ENCODE data around the gene TMEM242.

The TMEM242 gene

GRCh38 chr6:157294654-157295053 is 28.7 kb downstream of the TMEM242 start:
- no peak for DNase-seq (ENCODE audit: low spot score)
- no peak for TF ChIP-seq CTCF (IDR thresholded peaks at IDR 0.05; ENCODE audit: extremely low read depth, missing control alignments)

GRCh38 chr6:157293780-157294179 is 29.5 kb downstream of the TMEM242 start:
- no peak for TF ChIP-seq CTCF (IDR thresholded peaks at IDR 0.05; ENCODE audit: extremely low read depth, missing control alignments)
- DNase-seq (ENCODE audit: low spot score) = no peak

GRCh38 chr6:157292202-157292601 is 31.1 kb downstream of the TMEM242 start:
- no peak for DNase-seq (ENCODE audit: low spot score)
- TF ChIP-seq CTCF (IDR thresholded peaks at IDR 0.05; ENCODE audit: extremely low read depth, missing control alignments) = no peak

GRCh38 chr6:157291356-157291755 is 32.0 kb downstream of the TMEM242 start:
- no peak for TF ChIP-seq CTCF (IDR thresholded peaks at IDR 0.05; ENCODE audit: extremely low read depth, missing control alignments)
- DNase-seq (ENCODE audit: low spot score) = no peak

GRCh38 chr6:157290797-157291196 is 32.5 kb downstream of the TMEM242 start:
- no peak for TF ChIP-seq CTCF (IDR thresholded peaks at IDR 0.05; ENCODE audit: extremely low read depth, missing control alignments)
- DNase-seq (ENCODE audit: low spot score) = no peak

GRCh38 chr6:157289764-157290163 is 33.6 kb downstream of the TMEM242 start:
- TF ChIP-seq CTCF (IDR thresholded peaks at IDR 0.05; ENCODE audit: extremely low read depth, missing control alignments) = no peak
- no peak for DNase-seq (ENCODE audit: low spot score)

- no peak for TF ChIP-seq CTCF (IDR thresholded peaks at IDR 0.05; ENCODE audit: extremely low read depth, missing control alignments)
- DNase-seq (ENCODE audit: low spot score) = no peak
Observed at GRCh38 chr6:157288575-157288974, 34.7 kb downstream of the TMEM242 start.

Measured in GM20000 (cell line).